GM21737 (cell line): Measurements from ENCODE around the gene SPDYE1.
"Not testable (repeated sequence)": the region's sequence is repeated elsewhere in the genome, so short reads cannot be mapped to it uniquely, and the experiment has no call there.

Source experiments
- ATAC-seq: cut with Tn5 transposase; IDR thresholded peaks from one replicate; pipeline ENCODE4 v1.9.1; 2021; ENCODE audit warnings: mild to moderate bottlenecking, moderate library complexity; ENCODE audit not compliant: unreplicated experiment

SPDYE1 gene

GRCh38 chr7:43997532-43997931, at the start of gene SPDYE1:
SPDYE1 (plus strand) TSS chr7:43997897; CDS start chr7:43999950, 2,053 bp downstream.
- not testable (repeated sequence) for ATAC-seq

GRCh38 chr7:43952028-43952427, 45.7 kb upstream of the SPDYE1 start:
- ATAC-seq = no peak

GRCh38 chr7:43953071-43953470, 44.6 kb upstream of the SPDYE1 start:
- no peak for ATAC-seq

GRCh38 chr7:43954524-43955228, 43.0 kb upstream of the SPDYE1 start:
- no peak for ATAC-seq

- no peak for ATAC-seq
Observed at GRCh38 chr7:43956027-43956426, 41.7 kb upstream of the SPDYE1 start.

- ATAC-seq = no peak
Observed at GRCh38 chr7:43960933-43961332, 36.8 kb upstream of the SPDYE1 start.

GRCh38 chr7:43966392-43966791, 31.3 kb upstream of the SPDYE1 start:
- ATAC-seq = not testable (repeated sequence)

- not testable (repeated sequence) for ATAC-seq
Observed at GRCh38 chr7:43968172-43969040, 29.3 kb upstream of the SPDYE1 start.

GRCh38 chr7:43969586-43969985, 28.1 kb upstream of the SPDYE1 start:
- not testable (repeated sequence) for ATAC-seq

- ATAC-seq = not testable (repeated sequence)
Observed at GRCh38 chr7:43970698-43971097, 27.0 kb upstream of the SPDYE1 start.

GRCh38 chr7:43974033-43974573, 23.6 kb upstream of the SPDYE1 start:
- not testable (repeated sequence) for ATAC-seq

GRCh38 chr7:43974725-43975482, 22.8 kb upstream of the SPDYE1 start:
- not testable (repeated sequence) for ATAC-seq

- ATAC-seq = no peak
Observed at GRCh38 chr7:43977525-43977924, 20.2 kb upstream of the SPDYE1 start.

- ATAC-seq = not testable (repeated sequence)
Observed at GRCh38 chr7:43978102-43978501, 19.6 kb upstream of the SPDYE1 start.

- not testable (repeated sequence) for ATAC-seq
Observed at GRCh38 chr7:43982848-43983247, 14.8 kb upstream of the SPDYE1 start.

GRCh38 chr7:43983736-43984135, 14.0 kb upstream of the SPDYE1 start:
- not testable (repeated sequence) for ATAC-seq

GRCh38 chr7:43985904-43986864, 11.5 kb upstream of the SPDYE1 start:
- peak; percentile 62 for ATAC-seq

GRCh38 chr7:43987476-43987875, 10.2 kb upstream of the SPDYE1 start:
- ATAC-seq = not testable (repeated sequence)

GRCh38 chr7:43990011-43990585, 7.6 kb upstream of the SPDYE1 start:
- not testable (repeated sequence) for ATAC-seq
